Skeletal muscle tissue (tissue), 4 donors: Measurements from ENCODE around the gene ZCCHC8. TPM values are rescaled to one million over a fixed set of nuclear protein-coding genes. Genes with fewer than 3 reads are reported as not detected.
"Not testable (repeated sequence)": the region's sequence is repeated elsewhere in the genome, so short reads cannot be mapped to it uniquely, and the experiment has no call there.

Source experiments
- H3K27ac ChIP-seq: one replicate; pipeline ENCODE4 v1.7.0; 2013; ENCODE audit warnings: mild to moderate bottlenecking, low read depth, low read length, inconsistent platforms
- H3K27me3 ChIP-seq, 3 donors: one replicate each; pipeline ENCODE4 v1.7.0; 2013; ENCODE audit warnings: low read length in 3 of 3; ENCODE audit not compliant: control insufficient read depth in 3 of 3, insufficient read depth in 3 of 3
- H3K36me3 ChIP-seq, 3 donors: one replicate each; pipeline ENCODE4 v1.7.0; 2013; ENCODE audit warnings: low read length in 3 of 3; ENCODE audit not compliant: control insufficient read depth in 3 of 3, insufficient read depth in 3 of 3
- H3K4me1 ChIP-seq, 3 donors: one replicate each; pipeline ENCODE4 v1.7.0; 2013; ENCODE audit warnings: low read length in 3 of 3, mild to moderate bottlenecking in 3 of 3; ENCODE audit not compliant: control insufficient read depth in 3 of 3, insufficient read depth in 3 of 3
- H3K4me3 ChIP-seq, 3 donors: one replicate each; pipeline ENCODE4 v1.7.0; 2013; ENCODE audit warnings: low read length in 3 of 3
- H3K9ac ChIP-seq, 3 donors: one replicate each; pipeline ENCODE4 v1.7.0; 2013; ENCODE audit warnings: low read length in 3 of 3, mild to moderate bottlenecking in 3 of 3, moderate library complexity in 2 of 3, low read depth in 1 of 3
- H3K9me3 ChIP-seq, 3 donors: one replicate each; pipeline ENCODE4 v1.7.0; 2013; ENCODE audit warnings: low read length in 3 of 3; ENCODE audit not compliant: control insufficient read depth in 3 of 3
- total RNA-seq: library from RNA; depleted of rRNA; stranded (reverse); fragments of >200 nt; gene quantifications from one replicate; pipeline ENCODE4 v1.2.3, GENCODE V29; 2014
- donor health status: Osteomylitis.

The ZCCHC8 gene
- total RNA-seq, 1 donor from 2014 or later: 23.5 TPM

DNA sequence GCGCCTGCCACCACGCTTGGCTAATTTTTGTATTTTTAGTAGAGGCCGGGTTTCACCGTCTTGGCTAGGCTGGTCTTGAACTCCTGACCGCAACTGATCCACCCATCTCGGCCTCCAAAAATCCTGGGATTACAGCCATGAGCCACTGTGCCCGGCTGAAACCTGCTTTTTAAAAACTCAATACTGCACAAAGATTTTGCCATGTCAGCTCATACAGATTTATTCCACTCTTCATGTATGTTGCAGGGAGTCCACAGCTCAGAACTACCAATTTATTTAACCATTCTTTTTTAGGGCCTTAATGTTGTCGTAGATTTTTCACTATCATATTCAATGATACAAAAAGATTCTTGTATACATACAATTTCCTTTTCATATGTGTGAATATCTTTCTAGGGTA lies 20.0 kb downstream of the ZCCHC8 start:
- peaks cover 49 to 64% (median 64%) of the 10 kb centered on the region in 3 donors for H3K36me3 ChIP-seq

DNA sequence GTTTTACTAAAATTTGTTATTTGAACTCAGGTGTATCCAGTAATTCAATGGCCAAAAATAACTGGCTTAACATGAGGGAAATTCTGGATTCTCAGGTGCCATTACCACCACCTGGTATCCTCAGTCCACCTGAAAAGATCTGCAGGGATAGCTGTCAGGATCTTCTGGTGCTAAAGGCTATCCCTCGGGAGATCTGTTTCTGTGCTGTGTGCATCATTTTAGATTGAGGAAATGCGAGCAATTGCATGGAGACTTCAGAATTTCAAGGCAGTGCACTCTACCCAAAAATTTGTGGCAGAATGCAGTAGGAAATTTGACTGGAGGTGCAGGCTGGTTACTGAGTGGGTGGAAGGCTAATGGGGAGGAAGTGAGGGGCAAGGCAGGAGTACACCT lies 26.4 kb downstream of the ZCCHC8 start:
- Histone ChIP-seq H3K4me1 (peaks cover 0 to 3% (median 3%) of the 10 kb centered on the region in 3 donors), H3K4me3 (no peak overlapping the region), H3K27me3 (no peaks in the 10 kb centered on the region), H3K9me3 (no peaks in the 10 kb centered on the region), H3K27ac (no peak overlapping the region), H3K9ac (no peak overlapping the region), H3K36me3 (peaks cover 42 to 54% (median 48%) of the 10 kb centered on the region in 3 donors)

More for the DNA sequence above, 20.0 kb downstream of the ZCCHC8 start:
- Histone ChIP-seq H3K27me3 (no peaks in the 10 kb centered on the region), H3K4me3 (no peak overlapping the region), H3K4me1 (no peaks in the 10 kb centered on the region), H3K9me3 (no peaks in the 10 kb centered on the region), H3K27ac (no peak overlapping the region), H3K9ac (no peak overlapping the region)

DNA sequence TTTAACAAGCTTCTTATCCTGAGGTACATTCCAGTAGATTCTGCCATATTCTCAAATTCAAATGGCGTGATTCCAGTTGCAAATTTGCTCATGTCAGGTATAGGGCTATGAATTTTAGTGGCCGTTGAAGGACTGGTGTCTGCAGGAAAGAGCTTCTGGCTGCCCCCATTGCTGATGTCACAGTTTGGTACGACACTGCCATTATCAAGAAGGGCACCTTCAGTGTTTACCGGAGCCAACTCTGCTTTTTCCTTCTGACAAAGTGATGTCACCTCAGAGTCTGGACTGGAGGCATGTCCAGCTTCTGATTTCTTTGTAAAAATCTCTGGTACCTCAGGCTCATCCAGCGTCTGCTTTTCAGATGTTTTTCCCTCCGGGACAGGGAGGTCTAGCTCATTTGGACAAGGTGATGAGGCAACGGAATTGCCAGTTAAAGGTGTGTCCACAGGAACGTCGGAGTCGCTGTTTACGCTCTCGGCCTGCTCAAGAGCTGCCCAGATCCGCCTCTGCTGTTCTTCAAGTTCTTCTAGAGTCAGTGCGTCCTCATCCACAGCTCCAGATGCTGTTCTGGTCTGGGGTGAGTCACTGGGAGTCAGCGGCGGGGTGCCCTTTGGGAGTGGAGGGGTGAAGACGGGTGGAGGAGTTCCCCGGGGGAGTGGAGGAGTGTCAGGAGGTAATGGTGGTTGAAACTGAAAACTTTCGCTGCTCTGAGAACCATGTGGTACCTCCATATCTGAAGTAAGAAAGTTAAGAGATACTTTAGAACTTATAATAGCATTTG lies 27.0 kb downstream of the ZCCHC8 start:
- no peak overlapping the region for H3K27ac ChIP-seq
- peaks cover 41 to 48% (median 46%) of the 10 kb centered on the region in 3 donors for H3K36me3 ChIP-seq
- H3K4me1 ChIP-seq: peaks cover 0 to 3% (median 3%) of the 10 kb centered on the region in 3 donors
- H3K9me3 ChIP-seq: no peaks in the 10 kb centered on the region
- no peak overlapping the region for H3K9ac ChIP-seq
- no peak overlapping the region for H3K4me3 ChIP-seq
- no peaks in the 10 kb centered on the region for H3K27me3 ChIP-seq

GRCh38 chr12:122471324-122472226 lies 29.2 kb downstream of the ZCCHC8 start:
- Histone ChIP-seq H3K9me3 (no peaks in the 10 kb centered on the region), H3K27ac (peak overlapping the region; percentile 48)

GRCh38 chr12:122470576-122470975 lies 30.2 kb downstream of the ZCCHC8 start:
- not testable (repeated sequence) for H3K4me1 ChIP-seq, H3K27me3 ChIP-seq, H3K27ac ChIP-seq, H3K4me3 ChIP-seq, H3K9ac ChIP-seq, H3K9me3 ChIP-seq
- H3K36me3 ChIP-seq: peaks cover 21 to 23% (median 21%) of the 10 kb centered on the region in 3 donors

More at GRCh38 chr12:122471324-122472226, 29.2 kb downstream of the ZCCHC8 start:
- Histone ChIP-seq H3K36me3 (peaks cover 31 to 33% (median 31%) of the 10 kb centered on the region in 3 donors), H3K9ac (peak overlapping the region in 1 of 3 donors; percentile 7), H3K4me3 (no peak overlapping the region), H3K4me1 (peaks cover 0 to 3% (median 3%) of the 10 kb centered on the region in 3 donors), H3K27me3 (no peaks in the 10 kb centered on the region)

DNA sequence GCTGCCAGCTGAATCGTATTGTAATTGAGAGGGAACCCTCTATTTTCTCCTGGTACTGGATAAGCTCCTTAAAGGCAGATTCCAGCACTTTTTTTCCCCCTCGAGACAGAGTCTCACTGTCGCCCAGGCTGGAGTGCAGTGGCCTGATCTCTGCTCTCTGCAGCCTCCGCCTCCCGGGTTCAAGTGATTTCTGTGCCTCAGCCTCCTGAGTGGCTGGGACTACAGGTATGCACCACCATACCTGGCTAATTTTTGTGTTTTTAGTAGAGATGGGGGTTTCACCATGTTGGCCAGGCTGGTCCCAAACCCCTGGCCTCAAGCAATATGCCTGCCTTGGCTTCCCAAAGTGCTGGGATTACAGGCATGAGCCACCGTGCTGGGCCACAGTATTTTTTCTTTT lies 30.9 kb downstream of the ZCCHC8 start:
- not testable (repeated sequence) for H3K4me3 ChIP-seq, H3K4me1 ChIP-seq, H3K9ac ChIP-seq, H3K27ac ChIP-seq, H3K9me3 ChIP-seq, H3K27me3 ChIP-seq
- peaks cover 16% of the 10 kb centered on the region in 3 donors for H3K36me3 ChIP-seq

DNA sequence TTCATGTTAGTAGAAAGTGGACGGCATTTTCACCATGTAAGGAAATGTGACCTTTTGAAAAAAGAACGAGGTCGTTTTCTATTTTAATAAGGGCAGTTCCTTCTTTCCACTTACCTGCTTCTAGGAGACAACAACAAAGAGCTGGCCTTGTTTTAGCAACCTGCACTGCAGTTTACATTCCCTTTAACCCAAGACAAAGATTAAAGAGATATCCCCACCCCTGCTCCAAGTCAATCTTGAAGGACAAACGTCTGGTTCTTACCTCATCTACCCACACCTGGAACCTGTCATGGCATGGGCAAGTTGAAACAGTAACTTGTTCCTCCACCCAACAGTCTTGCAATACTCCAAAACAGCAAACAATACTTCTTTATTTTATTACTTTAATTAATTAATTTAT lies 32.7 kb downstream of the ZCCHC8 start:
- H3K27me3 ChIP-seq: no peaks in the 10 kb centered on the region
- no peaks in the 10 kb centered on the region for H3K9me3 ChIP-seq
- no peak overlapping the region for H3K27ac ChIP-seq
- peaks cover 0 to 3% (median 2%) of the 10 kb centered on the region in 3 donors for H3K36me3 ChIP-seq
- no peak overlapping the region for H3K9ac ChIP-seq
- H3K4me1 ChIP-seq: peaks cover 0 to 3% (median 3%) of the 10 kb centered on the region in 3 donors
- no peak overlapping the region for H3K4me3 ChIP-seq

GRCh38 chr12:122464317-122465042 lies 36.3 kb downstream of the ZCCHC8 start:
- H3K27me3 ChIP-seq, H3K36me3 ChIP-seq, H3K9me3 ChIP-seq, H3K4me1 ChIP-seq, H3K9ac ChIP-seq, H3K4me3 ChIP-seq: not testable (repeated sequence)
- H3K27ac ChIP-seq: peak overlapping the region; percentile 28

DNA sequence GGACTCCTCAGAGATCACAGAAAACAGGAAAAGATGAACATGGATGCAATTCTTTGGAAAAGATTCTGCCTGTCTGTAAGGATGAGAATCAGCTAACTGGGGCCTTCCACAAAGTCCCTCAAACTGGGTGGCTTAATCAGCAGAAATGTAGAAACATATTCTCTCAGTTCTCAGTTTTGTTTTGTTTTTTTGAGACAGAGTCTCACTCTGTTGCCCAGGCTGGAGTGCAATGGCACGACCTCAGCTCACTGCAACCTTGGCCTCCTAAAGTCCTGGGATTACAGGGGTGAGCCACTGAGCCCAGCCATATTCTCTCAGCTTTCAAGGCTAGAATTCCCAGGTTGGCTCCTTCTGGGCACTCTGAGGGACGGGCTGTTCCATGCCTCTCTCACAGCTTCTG lies 40.1 kb downstream of the ZCCHC8 start:
- Histone ChIP-seq H3K4me3 (no peak overlapping the region), H3K27ac (no peak overlapping the region), H3K9me3 (no peaks in the 10 kb centered on the region), H3K4me1 (no peaks in the 10 kb centered on the region), H3K9ac (no peak overlapping the region), H3K36me3 (no peaks in the 10 kb centered on the region), H3K27me3 (no peaks in the 10 kb centered on the region)
